ENCODE measurements around the gene MYBPC2. TPM values are rescaled to one million over a fixed set of nuclear protein-coding genes. Genes with fewer than 3 reads are reported as not detected.

Gene MYBPC2
- total and polyA plus RNA-seq, 9 of the 15 experiments (the other 6 are each of a cell fraction or from before 2014, with no cell fraction given), result 0.01 to 0.14 (median 0.04) TPM; not detected in 6

- peak; percentile 63; the same call in 1 of the 2 replicates for TF ChIP-seq TOE1 (IDR thresholded peaks at IDR 0.05; ENCODE audit: borderline replicate concordance)
- no peak for TF ChIP-seq TOE1 (CRISPR knock-in tag; IDR thresholded peaks at IDR 0.05; ENCODE audit: borderline replicate concordance, low read depth)
- TF ChIP-seq HLTF (IDR thresholded peaks at IDR 0.05), result peak; percentile 57; the same call in 1 of the 2 replicates
- TF ChIP-seq ETV5 (CRISPR knock-in tag; IDR thresholded peaks at IDR 0.05; ENCODE audit: low read depth), result peak; percentile 88; the same call in 1 of the 2 replicates
- TF ChIP-seq ZNF384 (IDR thresholded peaks at IDR 0.05; ENCODE audit: low read depth, low read length), result no peak
- peak; percentile 81 for TF ChIP-seq ZNF197 (CRISPR knock-in tag; IDR thresholded peaks at IDR 0.05; ENCODE audit: low read depth)
- no peak for TF ChIP-seq ZBTB34 (CRISPR knock-in tag; IDR thresholded peaks at IDR 0.05)
- TF ChIP-seq DIDO1 (tag; IDR thresholded peaks at IDR 0.05; ENCODE audit: low read depth), result peak; percentile 47; the same call in 1 of the 2 replicates
- peak; percentile 88 for TF ChIP-seq JUND (IDR thresholded peaks at IDR 0.05; ENCODE audit: borderline replicate concordance, low read depth, low read length)
- peak; percentile 88; the same call in 1 of the 3 replicates for TF ChIP-seq JUND (tag; IDR thresholded peaks at IDR 0.05; ENCODE audit: borderline replicate concordance, low read depth, low read length)
- TF ChIP-seq USF2 (CRISPR knock-in tag; IDR thresholded peaks at IDR 0.05), result peak; percentile 72
- TF ChIP-seq HMGN3 (IDR thresholded peaks at IDR 0.05; ENCODE audit: borderline replicate concordance, extremely low read depth, insufficient read length, low read depth, low read length), result peak; percentile 82
- TF ChIP-seq SOX6 (IDR thresholded peaks at IDR 0.05), result peak; percentile 19; the same call in 1 of the 2 replicates
- TF ChIP-seq NR4A1 (CRISPR knock-in tag; IDR thresholded peaks at IDR 0.05), result no peak
- peak; percentile 74; the same call in 1 of the 2 replicates for TF ChIP-seq NR4A1 (tag; IDR thresholded peaks at IDR 0.05)
- TF ChIP-seq PREB (CRISPR knock-in tag; IDR thresholded peaks at IDR 0.05), result no peak
- peak; percentile 98 for TF ChIP-seq CREB3L1 (IDR thresholded peaks at IDR 0.05; ENCODE audit: borderline replicate concordance, low read depth)
- TF ChIP-seq ZNF354B (CRISPR knock-in tag; IDR thresholded peaks at IDR 0.05), result no peak
- TF ChIP-seq ELF2 (CRISPR knock-in tag; IDR thresholded peaks at IDR 0.05), result peak; percentile 90
- TF ChIP-seq STAT5A (IDR thresholded peaks at IDR 0.05; ENCODE audit: borderline replicate concordance, low read length), result peak; percentile 74
- TF ChIP-seq U2AF1 (optimal IDR thresholded peaks at IDR 0.05; ENCODE audit: low read depth, low read length), result no peak
- peak in 1 of 2 experiments; percentile 87; a peak in 1 of 4 replicates for TF ChIP-seq SRF (CRISPR knock-in tag; IDR thresholded peaks at IDR 0.05)
- TF ChIP-seq BMI1 (IDR thresholded peaks at IDR 0.05; ENCODE audit: low read length), result no peak
- peak; percentile 98 for TF ChIP-seq ATF7 (IDR thresholded peaks at IDR 0.05)
- no peak for TF ChIP-seq ZFP1 (CRISPR knock-in tag; IDR thresholded peaks at IDR 0.05)
These were observed 78.6 kb downstream of the MYBPC2 start, which contains the start of gene JOSD2 (continued) for GRCh38 chr19:50511069-50511822.

Measured in K562 (cell line).